HCT116 (cell line): ENCODE measurements around the gene CDYL. TPM values are rescaled to one million over a fixed set of nuclear protein-coding genes. Genes with fewer than 3 reads are reported as not detected.

Experiments
- ATAC-seq: fragments of 200-7000 bp; cut with Tn5 transposase; 2 replicates; pipeline ENCODE4 v1.9.1; 2020; ENCODE audit warnings: mild to moderate bottlenecking, moderate library complexity
- BruUV-seq: library from RNA; stranded (reverse); fragments of 400-500 nt; replicated peaks from 2 replicates; lab custom pipeline; 2021; lab: Mats Ljungman, UMichigan
- CTCF ChIA-PET: fragments of 300-600 bp; sonication (Branson Sonifier 250); formaldehyde crosslinking; loops from one replicate; lab custom pipeline; 2021; ENCODE audit warnings: antibody characterized with exemption; lab: Charles Lee
- POLR2A ChIA-PET: fragments of 300-600, 350-600 bp; sonication (Branson Sonifier 250); formaldehyde crosslinking; loops from one replicate; lab custom pipeline; 2021; ENCODE audit warnings: antibody characterized with exemption; lab: Charles Lee
- RAD21 ChIA-PET, 2 experiments: fragments of 300-600 bp; sonication (Branson Sonifier 250); formaldehyde crosslinking; loops; one replicate each; lab custom pipeline; 2023; ENCODE audit warnings: low total read pairs in 2 of 2; ENCODE audit not compliant: uncharacterized antibody in 2 of 2, unreplicated experiment in 2 of 2, low non-redundant PET in 1 of 2; lab: Charles Lee
- DNase-seq: peaks from one replicate; pipeline ENCODE4 v3.0.0-alpha.2; 2010; ENCODE audit warnings: low read depth, low spot score
- H2AFZ ChIP-seq: fragments of 200-600 bp; shearing (Covaris generic), sonication (generic); 2 replicates; pipeline ENCODE4 v1.6.1; 2017; ENCODE audit warnings: low read depth, mixed run types, mixed read lengths, antibody characterized with exemption, low read length; ENCODE audit not compliant: poor library complexity, severe bottlenecking
- H3K27ac ChIP-seq: 2 replicates; pipeline ENCODE4 v1.5.1; 2012; ENCODE audit warnings: low read depth, low read length
- H3K27me3 ChIP-seq: fragments of 200-600 bp; sonication (generic); 2 replicates; pipeline ENCODE4 v1.6.1; 2016; ENCODE audit warnings: mixed run types, low read length, mixed read lengths; ENCODE audit not compliant: insufficient read depth
- H3K36me3 ChIP-seq, 2 experiments: fragments of 200-500 bp in 1 of 2; fragments of 200-600 bp in 1 of 2; sonication (Bioruptor generic) in 1 of 2; sonication (generic) in 1 of 2; 2 replicates each; pipeline versions ENCODE4 v1.5.1 to v1.6.1; 2014 to 2016; ENCODE audit warnings: low read length in 2 of 2, inconsistent platforms in 1 of 2, mixed read lengths in 1 of 2, mixed run types in 1 of 2; ENCODE audit not compliant: insufficient read depth in 2 of 2, control insufficient read depth in 1 of 2
- H3K4me1 ChIP-seq, 2 experiments: fragments of 200-600 bp in 1 of 2; sonication (generic) in 1 of 2; 2 replicates each; pipeline versions ENCODE4 v1.5.1 to v1.6.1; 2012 to 2017; ENCODE audit warnings: low read length in 2 of 2, inconsistent platforms in 1 of 2, mild to moderate bottlenecking in 1 of 2, mixed read lengths in 1 of 2, mixed run types in 1 of 2, moderate library complexity in 1 of 2; ENCODE audit not compliant: insufficient read depth in 2 of 2, control insufficient read depth in 1 of 2
- H3K4me2 ChIP-seq: fragments of 200-600 bp; sonication (generic); 2 replicates; pipeline ENCODE4 v1.6.1; 2017; ENCODE audit warnings: mixed run types, low read length, mixed read lengths
- H3K4me3 ChIP-seq, 2 experiments: fragments of 200-600 bp in 1 of 2; sonication (generic) in 1 of 2; replicated peaks in 1 of 2; 2 replicates each; pipeline ENCODE4 v1.5.1; 2011 to 2016; ENCODE audit warnings: low read length in 2 of 2, control low read depth in 1 of 2, low read depth in 1 of 2, mild to moderate bottlenecking in 1 of 2, mixed read lengths in 1 of 2, mixed run types in 1 of 2
- H3K79me2 ChIP-seq: fragments of 200-600 bp; sonication (generic); 2 replicates; pipeline ENCODE4 v1.6.1; 2017; ENCODE audit warnings: mild to moderate bottlenecking, mixed run types, low read length, moderate library complexity, mixed read lengths; ENCODE audit not compliant: insufficient read depth
- H3K9ac ChIP-seq: fragments of 200-600 bp; sonication (generic); 2 replicates; pipeline ENCODE4 v1.6.1; 2016; ENCODE audit warnings: low read length, mixed read lengths
- H3K9me2 ChIP-seq: fragments of 200-600 bp; sonication (generic), shearing (Covaris generic); 2 replicates; pipeline ENCODE4 v1.6.1; 2017; ENCODE audit warnings: mixed run types, mild to moderate bottlenecking, moderate library complexity; ENCODE audit not compliant: insufficient read depth
- H3K9me3 ChIP-seq, 2 experiments: fragments of 200-500 bp in 1 of 2; fragments of 200-600 bp in 1 of 2; sonication (Bioruptor generic) in 1 of 2; sonication (generic) in 1 of 2; 2 replicates each; pipeline ENCODE4 v1.6.1; 2014 to 2017; ENCODE audit warnings: low read length in 2 of 2, mixed read lengths in 2 of 2, inconsistent platforms in 1 of 2, low read depth in 1 of 2, mild to moderate bottlenecking in 1 of 2, mixed run types in 1 of 2, moderate library complexity in 1 of 2; ENCODE audit not compliant: control insufficient read depth in 1 of 2, insufficient read depth in 1 of 2
- H4K20me1 ChIP-seq: fragments of 200-600 bp; sonication (generic), shearing (Covaris generic); 2 replicates; pipeline ENCODE4 v1.6.1; 2017; ENCODE audit warnings: mixed run types, mild to moderate bottlenecking, moderate library complexity; ENCODE audit not compliant: insufficient read depth
- ATF3 ChIP-seq: IDR thresholded peaks from 2 replicates; pipeline ENCODE4 v1.6.1; 2012
- CBX3 ChIP-seq: IDR thresholded peaks from 2 replicates; pipeline ENCODE4 v1.6.1; 2012; ENCODE audit warnings: low read depth
- CEBPB ChIP-seq: IDR thresholded peaks from 2 replicates; pipeline ENCODE4 v1.6.1; 2012; ENCODE audit warnings: low read depth
- ELF1 ChIP-seq: IDR thresholded peaks from 2 replicates; pipeline ENCODE4 v1.6.1; 2012; ENCODE audit warnings: low read depth, borderline replicate concordance
- EZH2phosphoT487 ChIP-seq: fragments of 200-600 bp; IDR thresholded peaks from 2 replicates; pipeline ENCODE4 v1.6.1; 2018; ENCODE audit warnings: antibody characterized with exemption, borderline replicate concordance
- JUND ChIP-seq: IDR thresholded peaks from 2 replicates; pipeline ENCODE4 v1.6.1; 2012
- MAX ChIP-seq: IDR thresholded peaks from 2 replicates; pipeline ENCODE4 v1.6.1; 2012
- POLR2A ChIP-seq: IDR thresholded peaks from 2 replicates; pipeline ENCODE4 v1.7.0; 2011; ENCODE audit warnings: borderline replicate concordance; ENCODE audit not compliant: insufficient read depth, insufficient read length; ENCODE audit errors: extremely low read depth
- POLR2AphosphoS5 ChIP-seq: IDR thresholded peaks from 2 replicates; pipeline ENCODE4 v1.6.1; 2011; ENCODE audit warnings: mild to moderate bottlenecking, low read depth, low read length, moderate library complexity
- TCF7L2 ChIP-seq: IDR thresholded peaks from 2 replicates; pipeline ENCODE4 v1.7.0; 2011; ENCODE audit warnings: borderline replicate concordance, inconsistent platforms; ENCODE audit not compliant: insufficient read depth, insufficient read length; ENCODE audit errors: extremely low read depth
- ZBTB33 ChIP-seq: IDR thresholded peaks from 2 replicates; pipeline ENCODE4 v1.6.1; 2011; ENCODE audit warnings: mild to moderate bottlenecking, low read length, moderate library complexity; ENCODE audit not compliant: insufficient replicate concordance; ENCODE audit errors: extremely low read depth
- ZFX ChIP-seq: fragments of 450-650 bp; IDR thresholded peaks from 2 replicates; pipeline ENCODE4 v1.6.1; 2017
- ZNF274 ChIP-seq: fragments of 200-500 bp; sonication (Bioruptor generic); IDR thresholded peaks from 2 replicates; pipeline ENCODE4 v1.6.1; 2014; ENCODE audit warnings: mild to moderate bottlenecking, low read depth, low read length, inconsistent platforms
- intact Hi-C: fragments of 100-400 bp; cut with micrococcal nuclease; formaldehyde crosslinking; loops from 2 replicates; pipeline ENCODE4 v1.10.0; 2022
- total RNA-seq: library from RNA; stranded (reverse); gene quantifications from one replicate; pipeline ENCODE4 v1.2.1, GENCODE V29; 2021; ENCODE audit not compliant: unreplicated experiment

Gene CDYL
- total RNA-seq, 1 experiment from 2014 or later: 42.6 TPM

- POLR2A ChIA-PET: no interaction called here
These were observed 127.7 kb downstream of the CDYL start for GRCh38 chr6:4903751-4904370.

More at GRCh38 chr6:4903751-4904370, 127.7 kb downstream of the CDYL start:
- Histone ChIP-seq H3K9me2 (no peaks in the 10 kb centered on the region), H3K4me3 (no peak overlapping the region), H3K79me2 (peaks cover 41% of the 10 kb centered on the region), H3K27ac (no peak overlapping the region), H3K9ac (no peak overlapping the region), H3K4me2 (no peak overlapping the region), H2AFZ (no peak overlapping the region), H3K9me3 (no peaks in the 10 kb centered on the region), H3K36me3 (0 out of 4 replicates have a peak, but pooled peaks cover 0 to 3% of the 10 kb centered on the region in 2 experiments), H3K27me3 (no peaks in the 10 kb centered on the region), H3K4me1 (no peaks in the 10 kb centered on the region), H4K20me1 (no peaks in the 10 kb centered on the region; the same call in 1 of the 2 replicates)
- intact Hi-C loops: no loop called here
- no TSS peak for BruUV-seq
- CTCF ChIA-PET: no interaction called here
- TF ChIP-seq TCF7L2: no peak
- TF ChIP-seq POLR2AphosphoS5: no peak
- TF ChIP-seq CEBPB: no peak
- no peak for TF ChIP-seq ATF3
- no peak for TF ChIP-seq ZBTB33
- TF ChIP-seq EZH2phosphoT487: no peak
- TF ChIP-seq ZFX: no peak
- no peak for TF ChIP-seq ZNF274
- TF ChIP-seq MAX: no peak
- no peak for TF ChIP-seq ELF1
- no peak for TF ChIP-seq CBX3
- TF ChIP-seq JUND: no peak
- TF ChIP-seq POLR2A: no peak
- ATAC-seq (no peak), DNase-seq (no peak)
- RAD21 ChIA-PET: no interaction called here
